Measurements from ENCODE around the gene CYFIP2.

Gene CYFIP2

GRCh38 chr5:157362012-157362411 is 96.1 kb downstream of the CYFIP2 start:
- no peak for DNase-seq (ENCODE audit: low spot score)

GRCh38 chr5:157362502-157362901 is 96.6 kb downstream of the CYFIP2 start:
- TF ChIP-seq, protein P1, sequence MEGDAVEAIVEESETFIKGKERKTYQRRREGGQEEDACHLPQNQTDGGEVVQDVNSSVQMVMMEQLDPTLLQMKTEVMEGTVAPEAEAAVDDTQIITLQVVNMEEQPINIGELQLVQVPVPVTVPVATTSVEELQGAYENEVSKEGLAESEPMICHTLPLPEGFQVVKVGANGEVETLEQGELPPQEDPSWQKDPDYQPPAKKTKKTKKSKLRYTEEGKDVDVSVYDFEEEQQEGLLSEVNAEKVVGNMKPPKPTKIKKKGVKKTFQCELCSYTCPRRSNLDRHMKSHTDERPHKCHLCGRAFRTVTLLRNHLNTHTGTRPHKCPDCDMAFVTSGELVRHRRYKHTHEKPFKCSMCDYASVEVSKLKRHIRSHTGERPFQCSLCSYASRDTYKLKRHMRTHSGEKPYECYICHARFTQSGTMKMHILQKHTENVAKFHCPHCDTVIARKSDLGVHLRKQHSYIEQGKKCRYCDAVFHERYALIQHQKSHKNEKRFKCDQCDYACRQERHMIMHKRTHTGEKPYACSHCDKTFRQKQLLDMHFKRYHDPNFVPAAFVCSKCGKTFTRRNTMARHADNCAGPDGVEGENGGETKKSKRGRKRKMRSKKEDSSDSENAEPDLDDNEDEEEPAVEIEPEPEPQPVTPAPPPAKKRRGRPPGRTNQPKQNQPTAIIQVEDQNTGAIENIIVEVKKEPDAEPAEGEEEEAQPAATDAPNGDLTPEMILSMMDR (IDR thresholded peaks at IDR 0.05; ENCODE audit: extremely low read depth, missing control alignments), result no peak
- DNase-seq (ENCODE audit: low spot score), result no peak

More at GRCh38 chr5:157362012-157362411, 96.1 kb downstream of the CYFIP2 start:
- TF ChIP-seq, protein P1 (IDR thresholded peaks at IDR 0.05; ENCODE audit: extremely low read depth, missing control alignments), result no peak

- DNase-seq (ENCODE audit: low spot score), result no peak
- TF ChIP-seq, protein P1 (IDR thresholded peaks at IDR 0.05; ENCODE audit: extremely low read depth, missing control alignments), result no peak
Measured at GRCh38 chr5:157362982-157363381, 97.1 kb downstream of the CYFIP2 start.

- TF ChIP-seq, protein P1 (IDR thresholded peaks at IDR 0.05; ENCODE audit: extremely low read depth, missing control alignments), result no peak
- DNase-seq (ENCODE audit: low spot score), result no peak
Measured at GRCh38 chr5:157365732-157366131, 99.8 kb downstream of the CYFIP2 start.

DNA sequence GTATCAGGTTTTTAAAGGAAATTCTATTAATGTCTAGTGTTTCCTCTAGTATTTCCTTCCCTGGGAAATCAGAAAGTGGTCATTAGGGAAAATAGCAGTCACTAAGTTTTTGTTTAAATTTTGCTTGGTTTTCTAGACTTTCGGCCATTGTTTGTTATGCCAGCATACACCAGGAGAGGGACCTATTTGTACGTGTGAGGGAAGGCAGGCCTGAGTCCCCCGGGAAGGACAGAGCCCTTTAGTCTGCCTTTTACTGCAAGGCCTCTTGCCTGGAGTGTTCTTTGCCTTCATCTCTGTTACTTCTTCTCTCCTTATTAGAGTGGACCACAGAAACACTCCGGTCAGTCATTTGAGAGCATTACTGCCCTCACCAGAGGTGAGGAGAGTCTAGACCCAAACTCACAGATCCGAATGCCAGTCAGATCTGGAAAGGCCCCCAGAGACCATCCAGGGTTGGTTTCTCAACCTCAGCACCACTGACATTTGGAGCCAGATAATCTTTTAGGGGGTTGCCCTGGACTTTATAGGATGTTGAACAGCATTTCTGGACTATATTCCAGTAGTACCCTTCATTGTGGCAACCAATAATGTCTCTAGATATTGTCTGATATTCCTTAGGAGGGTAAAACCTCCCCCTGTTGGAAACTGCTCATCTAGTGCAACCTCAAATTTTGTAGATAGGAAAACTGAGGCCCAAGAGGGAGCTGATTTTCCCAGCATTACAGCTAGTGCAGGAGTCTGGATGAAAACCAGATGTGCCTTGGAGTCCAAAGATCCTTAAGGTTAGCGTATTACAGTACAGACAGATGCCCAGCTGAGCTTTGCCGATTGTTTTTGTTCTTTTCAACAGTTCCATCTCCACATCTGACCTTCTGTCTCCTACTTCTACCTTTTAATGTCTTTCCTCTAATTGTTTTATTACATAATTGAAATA is 101.1 kb downstream of the CYFIP2 start:
- TF ChIP-seq, protein P1 (IDR thresholded peaks at IDR 0.05; ENCODE audit: extremely low read depth, missing control alignments), result no peak
- DNase-seq (ENCODE audit: low spot score), result no peak

DNA sequence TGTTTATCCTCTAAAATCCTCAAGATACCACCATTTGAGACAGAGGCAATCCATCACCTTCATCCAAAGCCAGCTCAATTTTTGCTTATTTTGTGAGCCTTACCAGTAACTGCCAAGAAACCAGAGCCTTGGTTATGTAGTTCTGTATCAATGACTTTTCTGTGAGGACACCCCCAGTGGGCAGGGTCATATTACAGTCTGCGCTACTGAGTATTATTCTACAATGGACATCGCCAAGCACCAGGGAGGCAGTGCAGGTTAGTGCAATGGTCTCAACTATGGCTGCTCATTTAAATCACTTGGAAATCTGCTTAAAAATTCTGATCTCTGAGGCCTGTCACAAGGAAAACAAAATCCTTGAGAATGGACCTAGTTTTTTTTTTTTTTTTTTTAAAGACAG is 103.6 kb downstream of the CYFIP2 start:
- DNase-seq (ENCODE audit: low spot score), result no peak
- TF ChIP-seq, protein P1 (IDR thresholded peaks at IDR 0.05; ENCODE audit: extremely low read depth, missing control alignments), result no peak

GRCh38 chr5:157370967-157371366 is 105.0 kb downstream of the CYFIP2 start:
- DNase-seq (ENCODE audit: low spot score), result no peak
- TF ChIP-seq, protein P1 (IDR thresholded peaks at IDR 0.05; ENCODE audit: extremely low read depth, missing control alignments), result no peak
